IMR-90 (cell line): ENCODE results near the gene SUN5. TPM values are rescaled to one million over a fixed set of nuclear protein-coding genes. Genes with fewer than 3 reads are reported as not detected.

Experiments
- ATAC-seq: fragments of 200-7000 bp; cut with Tn5 transposase; 2 replicates; pipeline ENCODE4 v1.9.1; 2020; ENCODE audit warnings: low read depth, mild to moderate bottlenecking, moderate library complexity
- BruUV-seq: library from RNA; stranded (reverse); fragments of 400-500 nt; replicated peaks from 2 replicates; lab custom pipeline; 2021; lab: Mats Ljungman, UMichigan
- CTCF ChIA-PET: fragments of 300-600 bp; formaldehyde crosslinking; extraction: SDS; loops from one replicate; lab custom pipeline; 2021; ENCODE audit warnings: antibody characterized with exemption; lab: Yijun Ruan, JAX
- POLR2A ChIA-PET: fragments of 300-600 bp; sonication (Branson Sonifier 250); formaldehyde crosslinking; loops from one replicate; lab custom pipeline; 2022; ENCODE audit warnings: antibody characterized with exemption; ENCODE audit not compliant: unreplicated experiment; lab: Charles Lee
- DNase-seq: peaks from one replicate; pipeline ENCODE4 v3.0.0; 2013
- H2AFZ ChIP-seq: replicated peaks from 2 replicates; pipeline ENCODE3; 2013; ENCODE audit warnings: low read length, mild to moderate bottlenecking; ENCODE audit not compliant: poor library complexity
- H2AK5ac ChIP-seq: 2 replicates; pipeline ENCODE4 v1.6.1; 2013; ENCODE audit warnings: low read depth, low read length, inconsistent platforms
- H2AK9ac ChIP-seq: replicated peaks from 2 replicates; pipeline ENCODE3; 2013; ENCODE audit warnings: mild to moderate bottlenecking, low read depth, low read length, moderate library complexity; ENCODE audit not compliant: poor library complexity
- H2BK120ac ChIP-seq: 2 replicates; pipeline ENCODE4 v1.6.1; 2013; ENCODE audit warnings: low read depth, low read length, inconsistent platforms
- H2BK15ac ChIP-seq: 3 replicates; pipeline ENCODE4 v1.6.1; 2013; ENCODE audit warnings: low read depth, low read length, inconsistent platforms
- H2BK20ac ChIP-seq: 2 replicates; pipeline ENCODE4 v1.6.1; 2013; ENCODE audit warnings: low read depth, mild to moderate bottlenecking, inconsistent platforms, low read length, moderate library complexity
- H2BK5ac ChIP-seq: 2 replicates; pipeline ENCODE4 v1.6.1; 2013; ENCODE audit warnings: mild to moderate bottlenecking, low read depth, low read length, inconsistent platforms; ENCODE audit not compliant: poor library complexity, severe bottlenecking
- H3K14ac ChIP-seq: replicated peaks from 2 replicates; pipeline ENCODE4 v1.6.1; 2013; ENCODE audit warnings: low read depth, low read length, inconsistent platforms
- H3K18ac ChIP-seq: 2 replicates; pipeline ENCODE4 v1.6.1; 2013; ENCODE audit warnings: low read depth, low read length, control low read depth
- H3K23ac ChIP-seq: 2 replicates; pipeline ENCODE4 v1.6.1; 2013; ENCODE audit warnings: low read depth, low read length, inconsistent platforms
- H3K27ac ChIP-seq: 2 replicates; pipeline ENCODE4 v1.5.1; 2013; ENCODE audit warnings: mild to moderate bottlenecking, control low read depth, low read length; ENCODE audit not compliant: insufficient read depth
- H3K27me3 ChIP-seq: 2 replicates; pipeline ENCODE4 v1.6.1; 2013; ENCODE audit warnings: low read length; ENCODE audit not compliant: control insufficient read depth, insufficient read depth
- H3K36me3 ChIP-seq: 2 replicates; pipeline ENCODE4 v1.6.1; 2013; ENCODE audit warnings: low read length, mixed read lengths; ENCODE audit not compliant: control insufficient read depth, insufficient read depth
- H3K4ac ChIP-seq: 2 replicates; pipeline ENCODE4 v1.6.1; 2013; ENCODE audit warnings: low read depth, low read length, inconsistent platforms
- H3K4me1 ChIP-seq: 2 replicates; pipeline ENCODE4 v1.6.1; 2013; ENCODE audit warnings: low read length, mixed read lengths; ENCODE audit not compliant: control insufficient read depth, insufficient read depth
- H3K4me2 ChIP-seq: 2 replicates; pipeline ENCODE4 v1.6.1; 2013; ENCODE audit warnings: low read depth, mild to moderate bottlenecking, control low read depth, low read length, moderate library complexity
- H3K4me3 ChIP-seq: 2 replicates; pipeline ENCODE4 v1.5.1; 2013; ENCODE audit warnings: low read depth, mild to moderate bottlenecking, control low read depth, low read length, moderate library complexity; ENCODE audit not compliant: insufficient read depth
- H3K56ac ChIP-seq: 2 replicates; pipeline ENCODE4 v1.6.1; 2013; ENCODE audit warnings: low read length, inconsistent platforms; ENCODE audit not compliant: insufficient read depth; ENCODE audit errors: extremely low read depth
- H3K79me1 ChIP-seq, 2 experiments: 2 replicates each; pipeline ENCODE4 v1.6.1; 2013; ENCODE audit warnings: low read length in 2 of 2, inconsistent platforms in 1 of 2, low read depth in 1 of 2
- H3K9ac ChIP-seq: 2 replicates; pipeline ENCODE4 v1.6.1; 2013; ENCODE audit warnings: low read depth, low read length, control low read depth
- H3K9me1 ChIP-seq: 2 replicates; pipeline ENCODE4 v1.6.1; 2013; ENCODE audit warnings: low read length, inconsistent platforms; ENCODE audit not compliant: insufficient read depth
- H3K9me3 ChIP-seq: 2 replicates; pipeline ENCODE4 v1.6.1; 2013; ENCODE audit warnings: low read length; ENCODE audit not compliant: control insufficient read depth, insufficient read depth
- H4K20me1 ChIP-seq: 2 replicates; pipeline ENCODE4 v1.6.1; 2013; ENCODE audit warnings: low read length, inconsistent platforms; ENCODE audit not compliant: insufficient read depth
- H4K5ac ChIP-seq: 2 replicates; pipeline ENCODE4 v1.6.1; 2013; ENCODE audit warnings: mild to moderate bottlenecking, low read depth, low read length, control low read depth
- H4K8ac ChIP-seq, 2 experiments: 2 replicates each; pipeline ENCODE4 v1.6.1; 2013; ENCODE audit warnings: low read depth in 2 of 2, low read length in 2 of 2, control low read depth in 1 of 2, inconsistent platforms in 1 of 2
- H4K91ac ChIP-seq: 2 replicates; pipeline ENCODE4 v1.6.1; 2013; ENCODE audit warnings: low read depth, low read length, inconsistent platforms; ENCODE audit not compliant: insufficient read depth
- CEBPB ChIP-seq: IDR thresholded peaks from 2 replicates; pipeline ENCODE4 v1.6.1; 2012; ENCODE audit warnings: low read depth, low read length, improper control_type of control experiment
- whole genome bisulfite sequencing, 2 experiments: methylation state at CpG; one replicate each; pipeline versions ENCODE4 v1.1.5 to v1.1.7; 2013; ENCODE audit warnings: missing lambda C conversion rate in 2 of 2; ENCODE audit not compliant: insufficient read length in 1 of 2; ENCODE audit errors: extremely low coverage in 2 of 2; 5-methylcytosine and 5-hydroxymethylcytosine counted together
- dilution Hi-C: fragments of 300-500 bp; cut with HindIII; formaldehyde crosslinking; loops from one replicate; pipeline ENCODE4 v1.14.3; 2018; ENCODE audit warnings: low sequenced_read_pairs; ENCODE audit not compliant: unreplicated experiment
- in situ Hi-C: fragments of 300-500 bp; cut with MboI; formaldehyde crosslinking; loops from 3 replicates; pipeline ENCODE4 v1.14.3; 2019; ENCODE audit warnings: low sequenced_read_pairs, inconsistent platforms, mixed read lengths
- intact Hi-C: fragments of 100-400 bp; cut with micrococcal nuclease; formaldehyde crosslinking; loops from 2 replicates; pipeline ENCODE4 v1.10.0; 2022
- polyA plus RNA-seq, 3 experiments: library from polyadenylated mRNA; depleted of rRNA; stranded (reverse); fragments of >200 nt; gene quantifications; 2 replicates each; pipeline ENCODE4 v1.2.3, GENCODE V29; 2012; ENCODE audit warnings: low replicate concordance in 1 of 3
- total RNA-seq: library from RNA; depleted of rRNA; stranded (reverse); fragments of >200 nt; gene quantifications from 2 replicates; pipeline ENCODE4 v1.2.3, GENCODE V29; 2012

The SUN5 gene
- total and polyA plus RNA-seq, 2 of the 4 experiments (the other 2 are of a cell fraction), result not detected

DNA sequence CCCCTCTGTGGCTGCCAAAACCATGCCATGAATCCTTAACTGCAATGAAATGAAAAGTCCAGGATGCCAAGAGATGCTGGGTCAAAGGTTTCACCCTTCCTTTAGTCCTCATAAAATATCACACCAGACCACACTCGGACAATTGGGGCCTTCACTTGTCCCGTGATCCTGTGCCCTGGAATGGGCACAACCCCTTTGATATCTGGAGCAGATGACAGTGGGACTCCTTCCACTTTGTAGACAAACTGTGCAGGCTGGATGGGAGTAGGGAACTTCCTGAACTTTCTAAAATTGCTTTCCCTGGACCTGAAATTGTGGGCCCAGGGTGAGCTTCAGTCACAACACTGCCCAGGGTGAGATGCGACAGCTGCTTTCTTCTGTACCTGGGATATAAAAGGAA is 17.6 kb upstream of the SUN5 start:
- dilution Hi-C loops, result no loop called here
- in situ Hi-C loops, result no loop called here

More for the DNA sequence above, 17.6 kb upstream of the SUN5 start:
- H2BK15ac ChIP-seq, result no peak overlapping the region
- no peaks in the 10 kb centered on the region for H3K9me3 ChIP-seq
- H3K14ac ChIP-seq, result no peak overlapping the region
- no peak overlapping the region for H3K18ac ChIP-seq
- H4K8ac ChIP-seq, result no peak overlapping the region
- H3K4ac ChIP-seq, result no peak overlapping the region
- no peaks in the 10 kb centered on the region for H4K20me1 ChIP-seq
- H3K79me1 ChIP-seq, result no peaks in the 10 kb centered on the region
- no peak for DNase-seq
- H2AK9ac ChIP-seq, result no peak overlapping the region
- no peak overlapping the region for H3K9ac ChIP-seq
- no peak overlapping the region for H2BK5ac ChIP-seq
- H2AFZ ChIP-seq, result no peak overlapping the region
- ChIA-PET CTCF (no interaction called here), POLR2A (no interaction called here)
- no peak overlapping the region for H4K5ac ChIP-seq
- no peak overlapping the region for H3K27ac ChIP-seq
- no peak for TF ChIP-seq CEBPB
- H3K9me1 ChIP-seq, result no peaks in the 10 kb centered on the region
- no peak overlapping the region for H3K4me3 ChIP-seq
- intact Hi-C loops, result no loop called here
- ATAC-seq, result no peak
- 40% methylated on average over 1 of the region's 3 CpGs; no CpG with 5 or more reads in 1 of the 2 experiments for WGBS, 2 experiments
- no peaks in the 10 kb centered on the region for H3K36me3 ChIP-seq
- H3K4me2 ChIP-seq, result no peak overlapping the region
- H2BK20ac ChIP-seq, result no peak overlapping the region
- no peaks in the 10 kb centered on the region for H3K4me1 ChIP-seq
- H2AK5ac ChIP-seq, result no peak overlapping the region
- peaks cover 2% of the 10 kb centered on the region; the same call in 1 of the 2 replicates for H3K27me3 ChIP-seq
- no peak overlapping the region for H3K23ac ChIP-seq
- H2BK120ac ChIP-seq, result no peak overlapping the region
- no TSS peak for BruUV-seq
- no peak overlapping the region for H4K91ac ChIP-seq
- H3K56ac ChIP-seq, result no peak overlapping the region
